Adipocyte (in vitro differentiated cells): Measurements from ENCODE around the gene TECPR1.

ENCODE experiments used
- DNase-seq: peaks from one replicate; pipeline ENCODE4 v3.0.0-alpha.2; 2015; ENCODE audit warnings: low read depth
- H3K27me3 ChIP-seq: replicated peaks from 2 replicates; pipeline ENCODE4 v1.7.0; 2013; ENCODE audit warnings: mild to moderate bottlenecking, low read length, moderate library complexity; ENCODE audit not compliant: control insufficient read depth, insufficient read depth
- H3K36me3 ChIP-seq: 2 replicates; pipeline ENCODE4 v1.7.0; 2013; ENCODE audit warnings: low read length, mild to moderate bottlenecking, moderate library complexity; ENCODE audit not compliant: control insufficient read depth, insufficient read depth, severe bottlenecking
- H3K4me1 ChIP-seq: 2 replicates; pipeline ENCODE4 v1.7.0; 2013; ENCODE audit warnings: mild to moderate bottlenecking, low read length, moderate library complexity; ENCODE audit not compliant: control insufficient read depth, insufficient read depth
- H3K4me3 ChIP-seq: 2 replicates; pipeline ENCODE4 v1.7.0; 2013; ENCODE audit warnings: mild to moderate bottlenecking, low read length, moderate library complexity
- H3K9ac ChIP-seq: 2 replicates; pipeline ENCODE4 v1.7.0; 2013; ENCODE audit warnings: mild to moderate bottlenecking, low read length, moderate library complexity
- H3K9me3 ChIP-seq: 2 replicates; pipeline ENCODE4 v1.7.0; 2013; ENCODE audit warnings: mild to moderate bottlenecking, low read length, moderate library complexity; ENCODE audit not compliant: control insufficient read depth

TECPR1 gene

DNA sequence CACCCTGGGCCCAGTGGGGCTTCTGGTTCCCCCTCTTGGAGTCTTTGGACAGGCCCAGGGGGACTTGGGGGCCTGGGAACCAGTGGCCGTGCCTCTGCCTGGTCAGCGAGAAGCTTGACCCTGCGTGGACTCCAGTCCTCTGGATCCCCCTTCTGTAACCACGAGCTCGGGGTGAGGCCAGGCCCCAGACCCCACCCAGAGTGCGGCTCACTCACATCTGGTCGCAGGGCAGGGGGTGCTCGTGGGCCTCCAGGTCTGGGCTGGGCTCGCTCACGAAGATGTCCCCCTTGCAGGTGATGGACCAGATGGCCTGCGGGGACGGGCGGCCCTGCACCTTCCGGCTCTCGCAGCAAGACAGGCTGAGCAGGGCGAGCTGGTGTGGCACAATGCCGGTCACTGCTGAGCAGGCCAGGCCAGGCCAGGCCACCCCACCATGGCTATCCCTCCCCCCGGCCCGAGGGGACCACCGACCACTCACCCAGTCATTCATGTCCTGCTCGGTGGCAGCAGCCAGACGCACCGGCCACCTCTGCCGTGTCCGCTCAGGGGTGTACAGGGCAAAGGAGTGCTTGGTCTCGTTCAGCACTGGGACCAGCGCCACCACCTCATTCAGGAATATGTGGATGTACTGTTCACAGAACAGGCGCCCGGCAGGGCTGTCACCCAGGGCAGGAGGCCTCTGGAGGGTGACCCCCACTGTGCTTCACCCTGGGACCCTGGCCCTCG is 21.1 kb downstream of the TECPR1 start:
- Histone ChIP-seq H3K36me3 (peaks cover 9% of the 10 kb centered on the region), H3K9ac (no peak overlapping the region), H3K4me1 (no peaks in the 10 kb centered on the region), H3K4me3 (no peak overlapping the region), H3K27me3 (no peaks in the 10 kb centered on the region), H3K9me3 (no peaks in the 10 kb centered on the region)
- no peak for DNase-seq

DNA sequence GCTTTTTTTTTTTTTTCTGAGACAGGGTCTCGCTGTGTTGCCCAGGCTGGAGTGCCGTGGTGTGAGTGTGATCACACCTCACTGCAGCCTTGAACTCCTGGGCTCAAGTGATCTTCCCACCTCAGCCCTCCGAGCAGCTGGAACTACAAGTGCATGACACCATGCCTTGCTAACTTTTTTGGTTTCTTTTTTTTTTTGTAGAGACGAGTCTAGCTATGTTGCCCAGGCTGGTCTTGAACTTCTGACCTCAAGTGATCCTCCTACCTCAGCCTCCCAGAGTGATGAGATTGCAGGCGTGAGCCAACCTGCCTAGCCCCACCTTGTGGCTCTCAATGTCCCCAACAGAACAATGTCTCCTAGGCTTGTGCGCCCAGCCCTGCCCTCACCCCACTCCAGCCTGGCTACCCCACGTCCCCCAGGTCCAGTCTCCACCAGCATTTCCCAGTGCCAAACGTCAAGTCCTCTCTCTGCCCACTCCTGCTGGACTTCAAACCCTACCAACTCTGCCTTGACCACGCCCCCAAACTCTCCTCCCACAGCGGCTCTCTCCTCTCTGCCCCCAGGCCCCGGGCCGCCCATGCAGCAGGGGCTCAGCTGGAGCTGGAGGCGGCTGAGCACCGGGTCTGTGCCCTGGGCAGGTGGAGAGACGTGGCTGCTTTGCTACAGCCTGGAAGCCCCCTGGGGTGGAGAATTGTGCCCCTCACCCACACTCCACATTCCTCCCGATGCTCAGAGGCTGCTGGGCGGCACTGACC is 21.9 kb downstream of the TECPR1 start:
- Histone ChIP-seq H3K9me3 (no peaks in the 10 kb centered on the region), H3K36me3 (peaks cover 11% of the 10 kb centered on the region), H3K27me3 (no peaks in the 10 kb centered on the region), H3K4me1 (no peaks in the 10 kb centered on the region), H3K4me3 (no peak overlapping the region), H3K9ac (no peak overlapping the region)
- DNase-seq: no peak

DNA sequence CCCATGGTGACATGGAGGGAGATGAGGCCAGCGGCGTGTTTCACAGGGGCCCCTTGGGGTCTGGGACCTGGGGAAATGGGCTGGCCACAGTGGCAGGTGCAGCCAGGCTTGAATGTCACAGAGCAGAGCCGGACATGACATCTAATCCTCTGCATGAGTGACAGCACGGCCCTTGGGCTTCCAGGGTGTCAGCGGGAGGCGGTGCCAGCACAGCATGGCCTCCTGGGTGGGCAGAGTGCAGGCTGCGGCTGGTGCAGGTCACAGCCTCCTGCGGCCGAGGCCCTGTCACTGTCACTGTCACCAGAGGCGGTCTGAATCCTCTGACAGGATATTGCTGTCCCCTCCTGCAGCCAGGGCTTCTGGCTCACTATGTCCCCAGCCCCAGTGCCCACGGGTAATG is 22.6 kb downstream of the TECPR1 start:
- H3K9ac ChIP-seq: no peak overlapping the region
- H3K4me1 ChIP-seq: no peaks in the 10 kb centered on the region
- peaks cover 11% of the 10 kb centered on the region for H3K36me3 ChIP-seq
- no peak overlapping the region for H3K4me3 ChIP-seq
- H3K27me3 ChIP-seq: no peaks in the 10 kb centered on the region
- DNase-seq: no peak
- no peaks in the 10 kb centered on the region for H3K9me3 ChIP-seq

DNA sequence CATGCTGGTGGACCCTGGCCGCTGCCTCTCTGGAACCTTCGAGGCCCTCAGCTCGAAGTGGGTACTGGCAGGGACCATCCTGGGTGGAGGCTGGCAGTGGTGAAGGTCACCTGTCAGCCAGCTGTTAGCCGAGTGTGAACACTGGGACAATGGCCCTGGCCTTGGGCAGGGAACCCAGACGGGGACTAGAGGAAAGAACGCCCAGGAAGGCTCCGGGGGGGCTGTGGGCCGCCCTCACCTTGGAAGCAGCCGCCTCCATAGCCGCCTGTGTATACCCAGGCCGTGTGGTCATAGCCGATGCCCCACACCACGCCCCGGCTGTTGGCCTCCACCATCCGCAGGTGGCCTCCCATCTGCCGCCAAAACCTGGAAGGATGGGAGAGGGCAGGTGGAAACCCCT is 23.2 kb downstream of the TECPR1 start:
- no peaks in the 10 kb centered on the region for H3K4me1 ChIP-seq
- no peak overlapping the region for H3K4me3 ChIP-seq
- H3K9me3 ChIP-seq: no peaks in the 10 kb centered on the region
- H3K27me3 ChIP-seq: no peaks in the 10 kb centered on the region
- no peak for DNase-seq
- no peak overlapping the region for H3K9ac ChIP-seq
- H3K36me3 ChIP-seq: peaks cover 11% of the 10 kb centered on the region

DNA sequence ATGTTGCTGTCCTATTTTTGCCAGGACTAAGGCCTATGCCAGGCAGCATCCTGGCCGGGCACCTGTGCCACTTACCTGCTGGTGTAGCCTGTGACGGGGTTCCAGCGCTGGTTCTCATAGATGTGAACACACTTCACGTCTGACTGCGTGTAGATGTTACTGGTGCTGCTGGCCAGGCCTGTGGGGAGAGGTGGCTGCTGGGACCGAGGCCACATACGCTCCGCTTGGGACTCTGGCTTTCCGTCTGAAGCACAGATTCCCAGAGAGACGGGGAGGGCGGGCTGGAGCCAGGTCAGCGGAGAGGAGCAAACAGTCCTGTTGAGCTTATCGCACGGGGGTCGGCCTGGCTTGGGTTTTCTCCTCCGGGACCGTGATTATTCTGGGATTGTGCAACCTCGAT is 24.1 kb downstream of the TECPR1 start:
- Histone ChIP-seq H3K27me3 (no peaks in the 10 kb centered on the region), H3K4me1 (no peaks in the 10 kb centered on the region), H3K9me3 (no peaks in the 10 kb centered on the region), H3K36me3 (peaks cover 11% of the 10 kb centered on the region), H3K9ac (no peak overlapping the region), H3K4me3 (no peak overlapping the region)
- no peak for DNase-seq

DNA sequence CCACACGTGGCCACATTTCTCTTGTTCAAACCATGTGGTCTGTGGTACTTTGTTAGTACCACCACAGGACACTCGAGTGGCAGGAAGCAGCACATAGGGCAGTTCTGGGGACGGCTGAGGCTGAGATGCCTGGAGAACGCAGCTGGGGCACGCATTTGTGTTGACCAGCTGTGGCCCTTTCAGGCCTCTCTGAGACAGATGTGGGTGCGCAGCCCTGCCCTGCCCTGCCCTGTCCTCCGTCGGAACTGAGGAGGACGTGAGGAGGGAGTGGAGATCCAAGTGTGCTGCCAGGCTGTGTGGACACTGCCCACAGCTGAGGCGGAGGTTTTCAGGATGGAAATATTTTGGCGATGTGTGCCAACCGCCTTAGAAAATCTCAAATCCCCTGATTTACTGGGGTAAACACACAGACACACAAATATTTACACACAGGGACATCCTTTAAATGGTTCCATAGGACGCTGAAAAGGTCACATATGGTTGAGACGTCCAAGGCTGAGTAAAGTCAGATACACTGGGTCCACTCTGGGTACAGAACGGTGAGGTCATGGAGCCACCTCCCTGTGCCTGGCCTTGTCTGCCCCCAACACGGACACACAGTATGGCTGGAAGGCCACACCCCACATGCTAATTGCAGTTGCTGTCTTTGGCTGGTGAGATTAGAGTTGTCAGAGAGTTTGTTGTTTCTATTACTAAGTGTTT is 26.0 kb downstream of the TECPR1 start:
- H3K36me3 ChIP-seq: peaks cover 20% of the 10 kb centered on the region
- H3K27me3 ChIP-seq: no peaks in the 10 kb centered on the region
- no peaks in the 10 kb centered on the region for H3K9me3 ChIP-seq
- no peak overlapping the region for H3K4me3 ChIP-seq
- no peaks in the 10 kb centered on the region for H3K4me1 ChIP-seq
- H3K9ac ChIP-seq: no peak overlapping the region
- no peak for DNase-seq

DNA sequence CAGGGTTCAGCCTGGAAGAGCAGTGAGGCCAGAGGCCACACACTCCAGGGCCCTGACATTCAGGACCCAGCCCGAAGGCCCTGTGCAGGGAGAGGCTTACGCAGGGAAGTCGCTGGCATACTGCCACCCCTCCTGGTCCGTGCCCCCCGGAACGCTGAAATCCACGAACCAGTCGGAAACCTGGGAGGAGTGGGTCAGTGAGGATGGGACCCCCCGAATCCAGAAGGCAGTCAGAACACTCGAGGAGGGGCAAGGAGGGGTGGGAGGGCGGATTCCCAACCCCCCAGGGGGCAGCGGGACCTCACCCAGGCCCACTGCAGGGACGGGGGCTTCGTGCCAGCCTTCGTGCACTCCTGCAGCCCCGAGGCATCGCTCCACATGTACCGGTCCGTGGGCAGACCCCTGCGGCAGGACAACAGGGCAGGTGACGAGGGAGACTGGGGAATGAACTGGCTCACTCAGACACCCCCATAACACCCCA is 27.3 kb downstream of the TECPR1 start:
- Histone ChIP-seq H3K9me3 (no peaks in the 10 kb centered on the region), H3K9ac (no peak overlapping the region), H3K36me3 (peaks cover 20% of the 10 kb centered on the region), H3K4me3 (no peak overlapping the region), H3K27me3 (no peaks in the 10 kb centered on the region), H3K4me1 (no peaks in the 10 kb centered on the region)
- no peak for DNase-seq

DNA sequence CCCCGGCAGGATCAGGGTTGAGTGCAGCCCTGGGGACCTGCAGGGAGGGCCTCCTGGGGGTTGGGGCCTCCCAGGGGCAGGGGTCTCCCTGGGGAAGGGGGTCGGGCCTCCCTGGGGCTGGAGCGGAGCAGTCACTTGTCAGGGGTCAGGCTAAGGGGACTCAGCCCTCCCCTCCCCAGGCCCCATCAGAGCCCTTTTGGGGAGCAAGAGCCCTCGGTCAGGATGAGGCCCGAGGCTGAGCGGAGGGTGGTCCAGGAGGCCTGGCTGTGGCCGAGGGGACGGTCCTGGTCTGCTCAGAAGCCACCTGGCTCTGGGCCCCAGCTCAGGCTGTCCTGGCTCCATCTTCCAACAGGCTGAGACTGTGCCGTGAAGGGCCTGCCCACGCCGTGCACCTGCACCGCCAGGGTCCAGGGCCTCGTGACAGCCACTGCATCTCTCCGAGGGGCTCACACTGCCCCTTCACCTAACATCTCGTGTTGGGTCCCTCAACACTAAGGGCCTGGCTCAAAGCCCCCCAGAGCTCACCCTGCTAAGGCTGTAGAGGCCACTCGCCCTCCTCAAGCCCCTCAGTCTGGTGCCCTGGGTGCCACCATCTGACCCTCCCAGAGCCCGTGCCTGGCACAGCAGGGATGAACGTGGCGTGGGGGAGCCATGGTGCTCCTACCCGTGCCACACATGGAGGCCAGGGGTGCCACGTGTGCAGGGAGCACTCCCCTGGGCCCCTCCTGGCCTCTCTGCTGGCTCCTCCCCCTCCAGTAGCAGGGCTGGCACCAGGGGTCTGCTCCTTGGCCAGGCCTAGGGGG is 27.9 kb downstream of the TECPR1 start:
- H3K9ac ChIP-seq: no peak overlapping the region
- H3K4me3 ChIP-seq: no peak overlapping the region
- DNase-seq: no peak
- no peaks in the 10 kb centered on the region for H3K4me1 ChIP-seq
- peaks cover 18% of the 10 kb centered on the region for H3K36me3 ChIP-seq
- no peaks in the 10 kb centered on the region for H3K9me3 ChIP-seq
- no peaks in the 10 kb centered on the region for H3K27me3 ChIP-seq

DNA sequence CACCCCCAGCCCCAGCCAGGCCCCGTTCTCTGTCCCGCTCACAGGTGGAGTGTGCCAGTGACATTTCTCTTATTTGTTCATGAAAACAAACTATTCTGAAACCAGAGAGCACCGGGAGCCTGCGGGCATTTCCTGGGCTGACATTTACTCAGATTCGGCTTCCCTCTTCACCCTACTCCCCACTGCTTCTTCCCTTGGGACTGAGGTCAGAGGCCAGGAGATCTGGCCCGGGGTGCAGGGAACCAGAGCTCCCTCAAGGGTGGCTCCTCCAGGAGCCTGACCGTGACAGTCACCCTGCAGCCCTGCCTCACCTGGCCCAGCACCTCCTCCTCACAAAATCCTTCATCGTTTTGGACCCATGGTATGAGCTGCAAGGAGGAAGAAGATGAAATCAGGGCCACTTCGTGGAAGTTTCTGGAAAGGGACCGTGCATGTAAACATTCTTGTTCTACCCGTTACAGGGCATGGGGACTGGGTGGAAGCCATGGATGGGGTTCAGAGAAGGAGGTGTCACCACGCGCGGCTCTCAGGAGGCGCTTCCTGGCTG is 28.6 kb downstream of the TECPR1 start:
- H3K9ac ChIP-seq: no peak overlapping the region
- H3K9me3 ChIP-seq: no peaks in the 10 kb centered on the region
- no peak overlapping the region for H3K4me3 ChIP-seq
- DNase-seq: no peak
- H3K36me3 ChIP-seq: peaks cover 17% of the 10 kb centered on the region
- H3K27me3 ChIP-seq: no peaks in the 10 kb centered on the region
- no peaks in the 10 kb centered on the region for H3K4me1 ChIP-seq

DNA sequence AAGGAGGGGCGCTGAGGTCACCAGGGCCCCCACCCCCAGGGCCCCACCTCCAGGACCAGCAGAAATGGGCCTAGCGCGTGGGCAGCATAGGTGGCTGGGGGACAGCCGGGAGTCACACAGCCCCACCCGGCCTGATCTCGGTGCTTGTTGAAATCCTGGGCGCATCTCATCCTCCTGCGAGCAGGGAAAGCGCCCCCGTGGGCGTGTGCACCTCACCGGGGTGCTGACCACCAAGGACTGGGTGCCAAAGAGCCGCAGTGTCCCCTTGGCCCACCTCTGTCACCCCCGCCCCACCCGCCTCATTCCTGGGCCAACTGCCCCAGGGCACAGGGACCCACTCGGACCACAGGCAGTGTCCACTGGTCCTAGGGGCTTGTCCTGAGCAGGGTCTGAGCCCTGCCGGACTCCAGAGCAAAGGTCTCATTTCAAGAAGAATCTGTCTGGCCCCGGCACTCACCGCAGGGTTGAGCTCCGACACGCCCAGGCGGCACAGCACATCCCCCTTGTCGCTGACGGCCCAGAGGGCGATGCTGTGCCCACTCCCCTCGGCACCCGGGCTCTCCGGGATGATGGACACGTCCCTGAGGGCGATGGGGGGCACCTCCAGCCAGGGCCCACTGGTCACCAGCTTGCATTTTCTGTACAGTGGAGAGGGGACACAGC is 29.4 kb downstream of the TECPR1 start:
- H3K4me1 ChIP-seq: no peaks in the 10 kb centered on the region
- DNase-seq: no peak
- H3K9ac ChIP-seq: no peak overlapping the region
- no peaks in the 10 kb centered on the region for H3K27me3 ChIP-seq
- peaks cover 11% of the 10 kb centered on the region for H3K36me3 ChIP-seq
- H3K4me3 ChIP-seq: no peak overlapping the region
- H3K9me3 ChIP-seq: no peaks in the 10 kb centered on the region
